HFFc6 (cell line): ENCODE results near the gene EXOC3. TPM values are rescaled to one million over a fixed set of nuclear protein-coding genes. Genes with fewer than 3 reads are reported as not detected.
"Not testable (repeated sequence)": the region's sequence is repeated elsewhere in the genome, so short reads cannot be mapped to it uniquely, and the experiment has no call there.

Source experiments
- DNase-seq: peaks from one replicate; pipeline ENCODE4 v3.0.0-alpha.2; 2018
- H3K27ac Mint-ChIP-seq: 2 replicates; pipeline ENCODE4 v1.8.0; 2020; ENCODE audit warnings: mild to moderate bottlenecking, mixed read lengths
- H3K27me3 Mint-ChIP-seq: 2 replicates; pipeline ENCODE4 v1.8.0; 2021; ENCODE audit warnings: mild to moderate bottlenecking, moderate library complexity, mixed read lengths; ENCODE audit not compliant: insufficient read depth
- H3K36me3 Mint-ChIP-seq: 2 replicates; pipeline ENCODE4 v1.8.0; 2021; ENCODE audit warnings: low read depth, mixed read lengths
- H3K4me1 Mint-ChIP-seq: 2 replicates; pipeline ENCODE4 v1.8.0; 2020; ENCODE audit warnings: low read depth, mixed read lengths
- H3K4me3 Mint-ChIP-seq: 2 replicates; pipeline ENCODE4 v1.8.0; 2020; ENCODE audit warnings: mild to moderate bottlenecking, moderate library complexity, mixed read lengths
- H3K9me3 Mint-ChIP-seq: 2 replicates; pipeline ENCODE4 v1.8.0; 2020; ENCODE audit warnings: mild to moderate bottlenecking, mixed read lengths
- CTCF ChIP-seq: fragments of 200-600 bp; sonication (generic); IDR thresholded peaks from 2 replicates; pipeline ENCODE4 v1.5.0; 2021; ENCODE audit warnings: antibody characterized with exemption, mild to moderate bottlenecking
- total RNA-seq, 6 experiments: library from RNA; stranded (reverse); fragmentation: NEBNext Ultra II Directional; extraction: Animal tissue kit (Norgen Biotek cat#: 25700); gene quantifications; 2 replicates in 1 of 6; 3 replicates in 5 of 6; pipeline ENCODE4 v1.2.3, GENCODE V29; 2021

Gene EXOC3
- total RNA-seq, 6 experiments from 2014 or later, result 46.8 to 54.1 (median 50.3) TPM

DNA sequence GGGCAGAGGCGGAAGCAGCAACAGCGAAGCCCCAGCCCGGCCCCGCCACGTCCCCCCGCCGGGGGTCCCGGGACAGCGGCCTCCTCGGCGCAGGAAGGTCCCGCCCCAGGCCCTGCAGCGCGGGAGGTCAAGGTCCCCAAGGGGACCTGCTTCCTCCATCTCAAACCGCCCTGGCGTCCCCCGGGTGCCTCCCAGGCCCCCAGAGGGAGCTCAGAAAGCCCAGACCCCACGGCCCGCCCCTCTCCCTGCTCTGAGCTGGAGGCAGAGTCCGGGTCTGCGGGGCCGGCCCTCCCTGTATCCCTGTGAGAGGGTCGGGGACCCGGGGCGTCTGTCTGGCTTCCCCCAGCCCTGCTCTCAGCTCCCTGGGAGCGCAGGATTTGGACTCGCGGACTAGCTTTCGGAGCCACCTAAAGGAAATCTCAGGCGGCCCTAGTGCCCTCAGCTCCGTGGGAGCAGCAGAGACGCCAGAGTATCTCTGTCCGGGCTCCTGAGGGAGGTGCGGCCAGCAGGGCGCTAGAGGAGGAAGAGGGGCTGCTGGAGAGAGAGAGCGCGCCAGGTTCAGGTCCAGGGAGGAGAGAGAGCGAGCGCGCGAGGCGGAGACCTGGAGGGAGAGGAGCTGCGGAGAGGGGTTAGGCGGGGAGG, 30.7 kb downstream of the EXOC3 start:
- peak; percentile 14 for DNase-seq
- Mint-ChIP-seq H3K9me3 (no peaks in the 10 kb centered on the region), H3K4me3 (peak overlapping the region; percentile 90), H3K27me3 (peaks cover 10% of the 10 kb centered on the region), H3K36me3 (peaks cover 8% of the 10 kb centered on the region; the same call in 1 of the 2 replicates), H3K27ac (no peak overlapping the region), H3K4me1 (peaks cover 9% of the 10 kb centered on the region)
- TF ChIP-seq CTCF, result no peak

DNA sequence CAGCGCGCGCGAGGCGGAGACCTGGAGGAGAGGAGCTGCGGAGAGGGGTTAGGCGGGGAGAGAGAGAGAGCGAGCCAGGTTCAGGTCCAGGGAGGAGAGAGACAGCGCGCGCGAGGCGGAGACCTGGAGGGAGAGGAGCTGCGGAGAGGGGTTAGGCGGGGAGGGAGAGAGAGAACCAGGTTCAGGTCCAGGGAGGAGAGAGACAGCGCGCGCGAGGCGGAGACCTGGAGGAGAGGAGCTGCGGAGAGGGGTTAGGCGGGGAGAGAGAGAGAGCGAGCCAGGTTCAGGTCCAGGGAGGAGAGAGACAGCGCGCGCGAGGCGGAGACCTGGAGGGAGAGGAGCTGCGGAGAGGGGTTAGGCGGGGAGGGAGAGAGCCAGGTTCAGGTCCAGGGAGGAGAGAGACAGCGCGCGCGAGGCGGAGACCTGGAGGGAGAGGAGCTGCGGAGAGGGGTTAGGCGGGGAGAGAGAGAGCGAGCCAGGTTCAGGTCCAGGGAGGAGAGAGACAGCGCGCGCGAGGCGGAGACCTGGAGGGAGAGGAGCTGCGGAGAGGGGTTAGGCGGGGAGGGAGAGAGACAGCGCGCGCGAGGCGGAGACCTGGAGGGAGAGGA, 31.4 kb downstream of the EXOC3 start:
- not testable (repeated sequence) for H3K27ac Mint-ChIP-seq, H3K4me1 Mint-ChIP-seq, H3K9me3 Mint-ChIP-seq, DNase-seq, H3K36me3 Mint-ChIP-seq
- H3K4me3 Mint-ChIP-seq, result peak overlapping the region; percentile 90; the same call in 1 of the 2 replicates
- H3K27me3 Mint-ChIP-seq, result peaks cover 10% of the 10 kb centered on the region

DNA sequence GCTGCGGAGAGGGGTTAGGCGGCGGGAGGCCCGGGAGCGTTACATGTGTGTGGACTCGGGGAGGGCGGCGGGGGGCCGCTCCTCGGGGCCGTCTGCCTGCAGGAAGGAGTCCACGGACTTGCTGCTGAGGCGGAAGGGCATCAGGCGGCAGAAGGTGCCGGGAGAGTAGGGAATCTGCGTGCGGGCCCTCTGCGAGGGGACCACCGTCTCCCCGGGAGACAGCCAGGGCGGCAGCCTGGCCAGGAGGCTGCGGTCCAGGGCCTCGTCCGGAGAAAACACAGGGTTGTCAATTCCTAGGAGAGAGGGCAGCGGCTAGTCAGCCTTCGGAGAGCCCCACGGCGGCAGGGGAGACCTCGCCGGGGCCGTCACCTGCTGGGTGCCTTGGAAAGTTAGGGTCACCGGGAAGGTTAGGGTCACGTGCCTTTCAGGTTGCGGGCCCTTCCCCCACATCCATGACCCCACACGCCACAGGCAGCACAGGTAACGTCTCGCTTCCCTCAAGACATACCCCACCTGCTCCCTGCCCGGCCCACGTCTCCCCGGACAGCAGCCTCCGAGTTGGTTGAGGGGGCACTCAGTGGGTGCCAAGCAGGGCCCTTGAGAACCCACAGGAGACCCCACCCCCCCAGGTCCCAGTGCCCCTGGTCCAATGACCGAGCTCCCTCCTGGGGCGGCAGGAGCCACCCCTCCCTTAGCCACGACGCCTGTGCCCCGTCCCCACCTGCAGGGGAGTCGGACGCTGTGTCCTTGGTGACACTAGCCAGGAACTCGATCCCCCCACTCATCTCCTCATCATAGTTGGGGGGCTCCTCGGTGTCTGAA, 32.1 kb downstream of the EXOC3 start:
- DNase-seq, result no peak
- H3K9me3 Mint-ChIP-seq, result no peaks in the 10 kb centered on the region
- peaks cover 8% of the 10 kb centered on the region; the same call in 1 of the 2 replicates for H3K36me3 Mint-ChIP-seq
- H3K27me3 Mint-ChIP-seq, result peaks cover 10% of the 10 kb centered on the region
- H3K27ac Mint-ChIP-seq, result no peak overlapping the region
- H3K4me3 Mint-ChIP-seq, result peak overlapping the region; percentile 67
- H3K4me1 Mint-ChIP-seq, result peaks cover 9% of the 10 kb centered on the region
- TF ChIP-seq CTCF, result no peak

- no peak for DNase-seq
- H3K36me3 Mint-ChIP-seq, result peaks cover 8% of the 10 kb centered on the region; the same call in 1 of the 2 replicates
- H3K4me3 Mint-ChIP-seq, result no peak overlapping the region; the same call in 1 of the 2 replicates
- no peak overlapping the region for H3K27ac Mint-ChIP-seq
- no peak for TF ChIP-seq CTCF
- no peaks in the 10 kb centered on the region for H3K9me3 Mint-ChIP-seq
- peaks cover 10% of the 10 kb centered on the region for H3K27me3 Mint-ChIP-seq
- peaks cover 9% of the 10 kb centered on the region for H3K4me1 Mint-ChIP-seq
These were observed 32.7 kb downstream of the EXOC3 start for GRCh38 chr5:475704-476101.

DNA sequence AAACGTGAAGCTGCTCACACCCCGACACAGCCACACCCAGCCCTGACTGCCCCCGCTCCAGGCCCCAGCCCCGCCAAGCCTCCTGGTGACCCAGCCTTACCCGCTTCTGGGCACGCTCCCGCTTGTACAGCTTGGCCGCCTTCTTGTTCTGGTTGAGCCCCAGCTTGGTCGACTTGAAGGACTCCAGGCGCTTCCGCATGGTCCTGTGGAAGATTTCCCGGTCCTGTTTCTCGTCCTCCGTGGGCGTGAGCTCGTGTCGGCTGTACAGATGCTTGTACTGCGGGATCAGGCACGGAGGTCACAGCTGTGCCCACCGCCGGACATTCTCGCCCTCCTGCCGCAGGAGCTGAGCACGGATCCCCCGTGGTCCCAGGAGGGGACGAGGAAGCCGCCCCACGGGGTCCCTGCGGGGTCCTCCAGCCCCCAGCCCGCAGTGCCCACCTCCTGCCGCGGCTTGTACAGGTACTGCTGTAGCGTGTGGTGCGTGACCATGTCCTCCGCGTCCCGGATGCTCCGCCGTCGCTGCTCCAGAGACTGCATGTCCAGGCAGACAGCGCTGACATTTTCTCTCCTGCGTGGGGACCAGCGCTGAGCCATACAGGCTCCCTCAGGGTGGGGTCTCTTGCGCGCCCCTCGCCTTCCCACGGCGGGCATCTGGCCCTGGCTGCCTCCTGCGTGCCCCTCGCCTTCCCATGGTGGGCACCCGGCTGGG, 33.3 kb downstream of the EXOC3 start:
- H3K4me1 Mint-ChIP-seq, result peaks cover 8% of the 10 kb centered on the region
- H3K36me3 Mint-ChIP-seq, result peaks cover 8% of the 10 kb centered on the region; the same call in 1 of the 2 replicates
- H3K4me3 Mint-ChIP-seq, result no peak overlapping the region
- no peaks in the 10 kb centered on the region for H3K9me3 Mint-ChIP-seq
- TF ChIP-seq CTCF, result no peak
- H3K27me3 Mint-ChIP-seq, result peaks cover 10% of the 10 kb centered on the region
- no peak for DNase-seq
- no peak overlapping the region for H3K27ac Mint-ChIP-seq
